NCI-H345 treated with DMSO at 0.1 percent for 48 hours (cell line): ENCODE measurements around the gene HOXC9.

Experiments used
- DNase-seq: peaks from one replicate; lab custom pipeline; 2025; ENCODE audit not compliant: unreplicated experiment; lab: John Stamatoyannopoulos, UW

HOXC9 gene

DNA sequence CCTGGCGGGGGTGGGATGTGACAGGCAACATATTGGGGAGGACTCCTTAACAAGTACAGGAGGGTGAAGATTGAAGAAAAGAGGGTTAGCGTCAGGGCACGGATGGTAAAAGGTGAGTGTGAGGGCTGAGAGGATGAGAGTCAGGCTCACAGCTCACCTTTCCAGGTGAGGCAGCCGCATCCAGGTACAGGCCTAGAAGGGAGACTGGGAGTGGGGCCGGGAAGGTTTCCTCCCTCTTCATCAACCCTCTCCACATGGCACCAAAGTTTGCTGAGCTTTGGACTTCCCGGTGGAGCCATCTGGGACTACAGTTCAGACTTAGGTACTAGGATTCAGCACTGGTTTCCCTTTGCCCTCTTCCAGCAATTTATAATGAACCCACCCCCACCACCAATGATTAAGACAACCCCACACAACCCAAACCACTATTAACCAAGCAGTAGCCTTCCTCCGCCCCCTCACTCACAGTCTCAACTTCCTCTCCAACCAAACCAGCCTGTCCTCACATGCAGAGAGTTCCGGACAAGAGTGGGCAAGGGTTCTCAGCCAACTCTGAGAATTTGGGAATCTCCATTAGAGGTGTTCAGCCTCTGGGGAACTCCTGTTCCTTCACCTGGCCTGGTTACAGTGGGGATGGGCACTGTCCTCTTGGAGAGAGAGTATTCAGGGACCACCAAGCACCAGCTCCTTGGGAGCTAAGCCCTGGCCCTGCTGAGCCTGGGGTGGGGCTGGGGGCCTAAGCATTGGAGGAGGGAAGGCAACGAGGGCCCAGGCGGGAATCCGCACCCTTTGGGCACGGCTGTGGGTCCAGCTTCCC lies 51.3 kb downstream of the HOXC9 start:
- DNase-seq, result no peak

DNA sequence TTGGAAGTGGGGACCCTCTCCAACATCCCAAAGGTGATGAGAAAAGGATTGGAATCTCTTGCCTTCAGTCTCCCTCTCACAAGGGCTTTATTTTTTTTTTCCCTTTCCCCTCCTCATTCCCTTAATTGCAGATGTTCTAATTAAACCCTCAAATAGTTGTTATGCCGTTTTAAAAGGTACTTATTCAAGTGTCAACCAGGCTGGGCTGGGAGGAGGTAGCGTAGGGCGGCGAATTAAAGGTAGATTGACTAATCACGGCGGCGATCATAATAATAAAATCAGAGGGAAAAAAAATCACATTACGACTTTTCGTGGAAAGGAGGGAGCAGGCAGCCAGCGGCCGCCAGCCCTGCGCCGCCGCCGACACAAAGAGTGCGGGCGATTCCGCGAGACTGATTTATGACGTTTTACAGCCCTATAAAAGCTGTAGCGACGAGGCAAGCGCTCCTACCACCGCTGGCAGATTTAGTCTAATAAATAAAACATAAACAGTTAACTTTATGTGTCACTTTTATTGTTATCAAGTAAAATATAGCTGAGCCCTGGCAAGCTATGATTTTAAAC lies 52.0 kb downstream of the HOXC9 start:
- no peak for DNase-seq

DNA sequence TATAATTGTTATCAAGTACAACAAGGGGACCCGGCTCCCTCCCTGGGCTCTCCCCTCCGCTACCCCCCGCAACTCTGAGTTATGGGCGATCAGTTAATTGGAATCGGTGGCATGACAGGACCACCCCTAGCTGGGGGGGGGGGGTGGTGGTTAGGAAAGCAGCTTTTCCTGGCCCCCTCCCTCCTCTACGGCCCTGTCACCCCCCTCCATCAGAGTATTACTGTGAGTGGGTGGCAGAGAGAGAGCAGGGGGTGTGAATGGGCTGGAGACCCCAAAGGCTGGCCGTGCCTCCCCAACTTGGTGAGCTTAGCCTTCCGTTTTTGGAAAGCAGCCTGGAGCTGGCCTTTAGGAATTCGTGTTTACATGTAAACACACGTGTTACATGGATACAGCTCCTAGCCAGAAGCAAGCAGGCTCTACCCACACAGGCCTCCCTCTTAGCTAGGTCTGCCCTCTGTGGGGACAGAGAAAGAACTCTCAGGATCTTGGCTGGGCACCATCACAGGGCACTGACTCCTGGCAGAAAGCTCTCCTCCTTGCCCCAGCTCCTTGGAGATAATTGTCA lies 52.6 kb downstream of the HOXC9 start:
- no peak for DNase-seq
